Skeletal muscle cell (primary cell): Measurements from ENCODE around the gene DNAJC2.

Experiments
- DNase-seq: peaks from one replicate; pipeline ENCODE4 v3.0.0-alpha.2; 2010; ENCODE audit warnings: low read depth
- H3K4me3 ChIP-seq: 2 replicates; pipeline ENCODE4 v1.5.1; 2011; ENCODE audit warnings: low read depth, mild to moderate bottlenecking, control low read depth, low read length, moderate library complexity

DNAJC2 gene, protein sequence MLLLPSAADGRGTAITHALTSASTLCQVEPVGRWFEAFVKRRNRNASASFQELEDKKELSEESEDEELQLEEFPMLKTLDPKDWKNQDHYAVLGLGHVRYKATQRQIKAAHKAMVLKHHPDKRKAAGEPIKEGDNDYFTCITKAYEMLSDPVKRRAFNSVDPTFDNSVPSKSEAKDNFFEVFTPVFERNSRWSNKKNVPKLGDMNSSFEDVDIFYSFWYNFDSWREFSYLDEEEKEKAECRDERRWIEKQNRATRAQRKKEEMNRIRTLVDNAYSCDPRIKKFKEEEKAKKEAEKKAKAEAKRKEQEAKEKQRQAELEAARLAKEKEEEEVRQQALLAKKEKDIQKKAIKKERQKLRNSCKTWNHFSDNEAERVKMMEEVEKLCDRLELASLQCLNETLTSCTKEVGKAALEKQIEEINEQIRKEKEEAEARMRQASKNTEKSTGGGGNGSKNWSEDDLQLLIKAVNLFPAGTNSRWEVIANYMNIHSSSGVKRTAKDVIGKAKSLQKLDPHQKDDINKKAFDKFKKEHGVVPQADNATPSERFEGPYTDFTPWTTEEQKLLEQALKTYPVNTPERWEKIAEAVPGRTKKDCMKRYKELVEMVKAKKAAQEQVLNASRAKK

DNA sequence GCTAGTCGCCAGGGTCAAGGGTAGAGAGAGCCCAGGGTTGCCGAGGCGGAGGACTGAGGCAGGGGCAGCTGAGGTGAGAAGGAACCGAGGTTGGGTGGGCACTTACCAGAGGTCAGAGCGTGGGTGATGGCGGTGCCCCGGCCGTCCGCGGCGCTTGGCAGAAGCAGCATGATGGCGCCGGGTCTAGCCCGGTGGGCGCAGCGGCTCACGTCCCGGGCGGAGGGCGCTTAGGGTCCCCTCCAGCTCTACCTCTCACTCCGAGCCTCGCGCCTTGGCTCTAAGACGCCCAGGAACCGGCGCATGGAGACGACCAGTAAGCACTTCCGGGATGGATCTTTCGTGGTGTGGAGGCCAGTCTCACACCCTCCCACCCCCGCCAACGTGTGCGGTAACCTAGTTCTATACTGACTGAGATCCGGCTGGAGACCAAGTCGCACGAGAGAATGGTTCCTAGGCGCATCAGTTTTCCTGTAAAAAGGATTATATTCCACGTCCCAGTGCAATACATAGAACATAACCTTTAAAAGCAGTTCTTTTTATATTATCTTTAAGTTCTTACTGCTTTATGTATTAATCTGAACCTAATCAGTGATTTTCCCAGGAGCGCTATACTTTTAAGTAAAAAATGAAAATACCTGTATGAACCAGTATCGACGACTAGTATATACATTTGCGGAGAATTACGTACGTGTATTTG is at the start of gene DNAJC2:
DNAJC2 (minus strand) TSS at position 315 of the 697 bp plus-strand sequence; CDS start at position 170, 145 bp downstream.
- DNase-seq, result peak; percentile 84
- peak within 1 kb of the TSS; percentile 95 for H3K4me3 ChIP-seq

DNA sequence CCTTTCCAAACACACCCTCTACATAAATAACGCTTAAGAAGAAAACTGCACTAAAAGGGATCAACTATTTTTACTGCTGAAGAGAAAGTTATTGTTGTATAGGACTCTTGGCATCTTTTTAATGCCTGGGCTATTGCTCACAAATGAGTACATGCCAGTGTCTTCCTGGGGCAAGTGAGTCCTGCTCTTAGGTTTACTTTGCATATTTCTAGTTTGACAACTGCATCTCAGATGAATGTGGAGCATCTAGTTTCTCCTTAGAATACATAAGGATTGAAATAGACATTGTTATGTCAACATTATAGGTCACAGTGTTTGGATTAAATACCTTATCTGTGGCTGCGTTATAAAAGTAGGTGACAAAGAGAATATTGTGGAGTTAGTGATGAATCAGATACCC is 47.4 kb upstream of the DNAJC2 start:
- no peak overlapping the region for H3K4me3 ChIP-seq
- no peak for DNase-seq

DNA sequence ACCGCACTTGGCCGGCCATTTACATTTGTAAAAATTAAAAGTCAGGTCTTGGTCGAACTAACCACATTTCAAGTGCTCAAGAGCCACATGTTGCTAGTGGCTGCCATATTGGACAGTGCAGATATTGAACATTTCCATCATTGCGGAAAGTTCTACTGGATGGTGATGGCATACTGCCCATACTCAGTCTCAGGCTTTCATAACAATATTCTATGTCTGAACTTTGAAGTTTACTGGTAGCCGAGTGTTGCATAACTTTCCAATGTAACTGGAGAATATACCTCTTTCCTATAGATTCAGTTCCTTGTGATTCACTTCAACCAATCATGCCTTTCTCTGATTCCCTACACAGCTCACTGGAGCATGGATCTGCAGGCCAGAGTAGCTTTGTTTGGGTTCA is 46.6 kb upstream of the DNAJC2 start:
- no peak for DNase-seq
- H3K4me3 ChIP-seq, result no peak overlapping the region

DNA sequence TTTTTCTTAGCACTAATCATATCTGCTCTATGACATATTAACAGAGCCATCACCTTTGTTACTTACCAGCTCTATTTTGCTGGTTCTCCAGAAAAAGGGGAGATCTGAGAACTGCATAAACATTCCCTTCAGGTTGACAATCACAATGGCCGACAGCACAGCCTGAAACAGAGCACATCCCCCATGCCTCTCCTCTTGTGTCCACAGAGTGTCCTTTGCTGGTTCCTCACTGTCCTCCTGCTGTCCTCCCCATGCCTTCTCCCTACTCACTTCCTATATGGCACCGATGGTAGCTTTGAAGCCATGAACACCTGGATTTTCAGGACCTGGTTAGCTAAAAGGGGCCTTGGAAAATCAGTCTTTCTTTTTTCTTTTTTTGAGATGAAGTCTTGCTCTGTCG is 44.7 kb upstream of the DNAJC2 start:
- no peak overlapping the region for H3K4me3 ChIP-seq
- DNase-seq, result no peak

DNA sequence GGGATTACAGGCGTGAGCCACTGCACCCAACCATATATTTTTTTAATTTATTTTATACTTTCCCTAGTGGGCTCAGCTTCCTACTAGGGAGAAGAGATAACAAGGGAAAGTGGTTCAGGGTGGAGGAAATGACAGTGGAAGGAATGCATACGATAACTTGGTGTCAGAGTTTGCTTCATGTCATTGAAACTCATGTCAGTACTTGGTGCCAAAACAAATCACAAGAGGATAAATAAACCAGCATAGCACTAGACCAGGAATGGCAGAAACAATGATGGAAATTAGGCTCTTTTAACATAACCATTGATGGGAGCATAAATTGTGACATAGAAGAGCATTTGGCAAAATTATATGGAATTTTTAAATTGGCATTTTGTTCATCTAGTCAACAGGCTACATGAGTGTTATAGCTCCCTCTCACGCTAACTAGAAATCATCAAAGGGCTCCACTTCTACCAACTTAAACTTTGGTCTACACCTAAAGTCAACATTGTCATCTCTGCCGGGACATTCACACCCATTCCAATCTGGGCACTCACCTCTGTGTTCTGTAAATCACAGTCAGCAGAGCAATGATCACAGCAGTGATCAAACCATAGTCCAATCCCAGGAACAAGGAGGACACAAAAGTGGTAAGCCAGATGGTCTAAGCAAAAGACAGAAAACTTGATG is 44.0 kb upstream of the DNAJC2 start:
- DNase-seq, result no peak
- no peak overlapping the region for H3K4me3 ChIP-seq

DNA sequence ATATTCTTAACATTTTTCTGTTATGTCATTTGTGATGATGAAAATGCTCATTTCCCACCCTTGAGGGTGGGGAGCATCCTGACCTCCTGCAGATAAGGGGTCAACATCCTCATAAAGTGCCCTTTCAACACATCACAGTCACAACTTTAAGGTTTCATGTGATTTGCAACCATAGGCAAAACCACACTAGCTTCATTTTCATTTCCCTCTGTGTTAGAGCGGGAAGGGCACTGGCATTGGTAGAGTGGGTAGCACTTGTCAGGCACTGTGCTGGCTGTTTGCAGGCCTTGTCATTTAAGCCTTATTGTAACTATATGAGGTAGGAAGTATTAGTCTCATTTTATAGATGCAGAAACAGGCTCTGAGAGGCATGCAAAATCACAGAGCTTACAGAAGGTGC is 42.7 kb upstream of the DNAJC2 start:
- DNase-seq, result no peak
- H3K4me3 ChIP-seq, result no peak overlapping the region

DNA sequence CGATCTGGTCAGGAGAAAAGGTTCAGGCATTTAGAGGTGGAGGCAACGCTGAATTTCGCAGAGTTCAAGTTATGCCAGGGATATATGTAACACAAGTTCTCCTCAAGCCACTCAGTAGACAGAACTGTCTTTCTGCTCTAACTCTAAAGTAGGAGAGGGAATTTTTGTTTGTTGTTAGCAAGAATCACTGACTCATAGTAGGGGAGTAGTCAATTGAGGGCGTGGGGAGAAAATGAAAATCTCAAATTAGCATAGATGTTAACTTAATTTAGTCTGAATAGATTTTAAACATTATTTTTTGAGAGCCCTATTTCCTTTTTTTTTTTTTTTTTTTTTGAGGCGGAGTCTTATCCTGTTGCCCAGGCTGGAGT is 37.5 kb upstream of the DNAJC2 start:
- DNase-seq, result no peak
- H3K4me3 ChIP-seq, result no peak overlapping the region

DNA sequence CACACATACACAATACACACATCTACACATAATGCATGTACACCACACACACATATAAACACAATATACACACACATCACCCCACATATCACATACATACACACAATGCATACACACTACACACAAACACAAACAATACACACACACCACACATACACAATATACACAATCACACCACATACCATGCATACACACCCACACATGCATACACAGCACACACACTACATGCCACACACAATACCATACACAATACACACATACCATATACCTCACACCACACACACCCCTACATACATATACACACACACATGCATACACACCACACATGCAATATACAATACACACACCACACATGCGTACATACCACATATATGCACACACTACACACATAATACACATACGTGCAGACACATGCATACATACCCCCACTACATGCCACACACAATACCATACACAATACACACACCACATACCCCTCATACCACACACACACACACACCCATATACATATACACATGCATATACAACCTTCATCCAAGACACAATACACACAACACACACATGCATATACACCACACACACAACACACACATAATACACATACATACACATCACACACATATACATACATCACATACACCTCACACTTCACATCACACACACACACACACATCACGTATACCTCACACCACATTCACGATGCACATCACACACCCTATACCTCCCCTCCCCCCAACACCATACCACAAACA is 36.9 kb upstream of the DNAJC2 start:
- no peak overlapping the region for H3K4me3 ChIP-seq
- no peak for DNase-seq

DNA sequence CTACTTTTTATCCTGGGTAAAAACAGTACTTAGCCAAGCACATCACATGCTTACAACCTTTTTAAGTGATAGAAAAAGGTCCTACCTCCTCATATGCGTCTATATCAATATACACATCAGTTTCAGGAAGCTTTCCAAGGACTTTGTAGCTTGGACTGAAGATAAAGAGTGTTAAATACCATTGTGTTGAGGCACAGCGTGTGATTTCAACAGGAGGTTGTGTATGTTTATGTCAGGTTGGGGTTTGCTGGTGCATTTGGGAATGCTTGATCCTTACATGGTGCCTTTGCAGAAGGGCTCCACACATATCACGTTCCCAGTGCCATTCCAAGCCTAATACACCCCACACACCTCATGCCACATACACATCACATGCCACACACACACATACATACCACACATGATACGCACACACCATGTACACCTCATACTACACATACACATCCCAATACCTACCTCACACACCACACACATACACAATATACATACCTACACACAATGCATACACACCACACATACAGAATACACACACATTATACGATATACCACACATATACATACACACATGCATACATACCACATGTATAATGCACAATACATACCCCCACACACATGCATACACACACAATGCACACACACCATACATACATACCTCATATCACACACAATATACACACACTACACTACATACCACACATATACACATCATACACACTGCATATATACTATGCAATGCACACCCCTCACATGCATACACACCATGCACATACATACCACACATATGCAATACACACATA is 36.0 kb upstream of the DNAJC2 start:
- H3K4me3 ChIP-seq, result no peak overlapping the region
- no peak for DNase-seq

DNA sequence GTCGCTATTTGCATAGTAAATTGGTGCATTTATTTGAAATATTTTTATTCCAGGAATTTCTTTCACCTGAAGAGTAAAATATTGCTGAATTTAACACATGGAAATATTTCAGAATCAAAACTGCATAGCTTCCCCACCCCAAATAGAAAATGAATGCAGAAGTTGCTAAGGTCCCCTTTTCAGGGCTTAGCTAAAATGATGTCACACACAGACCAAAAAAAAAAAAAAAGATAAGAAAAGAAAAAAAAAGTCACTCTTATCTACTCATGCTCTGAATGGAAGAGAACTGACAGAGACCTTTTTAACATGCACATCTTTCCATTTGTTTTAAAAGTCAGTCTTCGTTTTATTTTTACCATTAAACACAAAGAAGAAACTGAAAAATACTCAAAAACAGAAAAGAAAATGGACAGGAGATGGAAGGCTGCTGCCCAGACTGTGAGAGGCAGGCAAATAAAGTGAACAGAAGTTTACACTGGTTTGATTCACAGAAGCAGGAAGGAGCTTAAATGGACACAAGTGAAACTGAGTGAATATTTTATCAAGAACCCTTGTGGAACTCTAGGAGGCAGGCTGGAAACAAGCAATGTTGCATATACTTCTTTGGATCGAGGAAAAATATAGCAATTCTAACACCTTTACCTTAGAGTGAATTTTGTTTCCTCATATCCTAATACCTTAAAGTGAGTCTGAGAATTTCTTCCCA is 34.9 kb upstream of the DNAJC2 start:
- no peak for DNase-seq
- no peak overlapping the region for H3K4me3 ChIP-seq

DNA sequence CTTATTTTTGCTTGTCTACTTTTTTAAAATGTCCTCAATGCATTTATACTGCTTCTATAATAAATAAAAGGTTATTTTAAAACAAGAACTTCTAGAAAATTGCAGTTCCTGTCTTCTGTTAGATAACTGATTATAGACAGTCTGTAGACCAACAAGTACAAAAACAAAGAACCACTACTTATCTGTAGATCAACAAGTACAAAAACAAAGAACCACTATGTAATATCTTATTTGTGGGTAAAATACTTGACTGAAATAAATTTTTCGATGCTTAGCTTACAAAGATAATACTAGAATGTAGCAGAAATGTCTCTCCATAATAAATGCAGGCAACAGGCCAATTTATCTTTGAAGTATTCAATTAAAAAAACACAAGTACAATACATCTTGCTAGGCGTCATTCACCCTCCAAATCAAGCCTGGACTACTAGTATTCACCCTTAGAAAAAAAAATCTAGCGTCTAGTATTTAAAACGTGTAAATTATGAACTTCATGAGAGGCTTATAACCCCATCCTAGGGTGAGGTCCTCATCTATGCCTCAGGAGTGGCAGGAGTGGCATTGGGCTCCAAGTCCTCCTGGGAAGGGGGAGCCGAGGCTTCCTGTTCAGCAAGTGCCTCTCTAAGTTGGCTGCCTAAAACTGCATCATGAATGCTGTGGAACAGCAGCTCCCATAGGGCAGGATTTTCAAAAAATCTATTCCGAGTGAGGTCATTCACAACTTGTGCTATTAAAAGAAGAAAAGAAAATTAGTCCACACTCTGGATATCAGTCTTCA is 29.5 kb upstream of the DNAJC2 start:
- no peak overlapping the region for H3K4me3 ChIP-seq

DNA sequence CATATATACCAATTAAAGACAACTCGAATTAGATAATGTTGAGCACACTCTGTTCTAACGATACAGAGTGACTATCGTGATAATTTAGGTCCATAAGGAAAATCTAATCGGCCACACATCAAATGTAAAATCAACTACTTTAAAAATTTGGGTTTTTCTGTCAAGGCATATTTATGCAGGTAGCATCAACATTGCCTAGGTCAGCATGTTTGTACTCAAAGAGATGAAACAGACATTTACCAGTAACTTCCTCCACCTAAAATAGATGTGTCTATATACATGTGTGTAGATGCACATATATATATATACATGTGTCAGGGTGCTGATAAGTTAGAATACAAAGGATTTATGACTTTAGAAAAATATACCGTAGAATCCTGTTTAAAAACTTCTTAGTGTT is 24.9 kb upstream of the DNAJC2 start:
- H3K4me3 ChIP-seq, result no peak overlapping the region
- DNase-seq, result no peak

More for the DNA sequence above, 29.5 kb upstream of the DNAJC2 start:
- DNase-seq, result no peak

DNA sequence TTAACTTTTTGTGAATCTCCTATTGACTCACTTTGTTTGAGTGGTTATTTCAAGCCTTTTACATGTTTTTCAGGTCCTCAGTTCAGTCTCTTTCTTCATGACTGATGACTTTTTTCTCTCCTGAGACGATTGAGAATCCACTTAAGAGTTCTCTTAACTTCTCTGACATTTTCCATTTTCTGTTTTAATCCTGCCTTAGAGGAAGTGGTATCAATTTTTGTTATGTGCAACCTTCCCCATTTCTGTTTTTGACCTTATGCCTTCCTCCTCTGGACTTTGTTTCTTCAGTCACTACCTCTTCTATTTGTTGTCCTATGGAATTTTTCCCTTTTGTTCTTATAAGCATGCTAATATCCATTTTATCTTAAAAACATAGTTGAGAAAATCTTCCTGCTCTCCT is 5.2 kb upstream of the DNAJC2 start:
- H3K4me3 ChIP-seq, result no peak overlapping the region
- no peak for DNase-seq

DNA sequence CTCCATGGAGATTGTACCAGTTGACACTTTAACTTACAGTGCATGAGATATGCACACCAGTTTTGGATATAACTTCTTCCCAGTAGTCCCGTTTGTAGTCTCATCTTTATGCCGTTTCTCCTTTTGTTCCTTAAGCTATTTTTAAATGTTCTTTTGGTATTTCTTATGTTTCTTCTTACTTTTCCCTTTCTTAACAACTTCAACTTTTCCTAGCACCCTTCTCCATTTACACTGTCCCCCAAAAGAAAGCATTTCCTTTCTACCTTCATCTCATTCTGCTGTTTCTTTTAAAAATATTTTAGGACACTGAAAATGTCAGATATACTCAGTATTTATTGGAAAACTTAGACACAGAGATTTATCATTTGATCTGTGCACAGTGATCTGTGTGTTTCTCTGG is 4.4 kb upstream of the DNAJC2 start:
- peak overlapping the region; percentile 90 for H3K4me3 ChIP-seq
- DNase-seq, result no peak

DNA sequence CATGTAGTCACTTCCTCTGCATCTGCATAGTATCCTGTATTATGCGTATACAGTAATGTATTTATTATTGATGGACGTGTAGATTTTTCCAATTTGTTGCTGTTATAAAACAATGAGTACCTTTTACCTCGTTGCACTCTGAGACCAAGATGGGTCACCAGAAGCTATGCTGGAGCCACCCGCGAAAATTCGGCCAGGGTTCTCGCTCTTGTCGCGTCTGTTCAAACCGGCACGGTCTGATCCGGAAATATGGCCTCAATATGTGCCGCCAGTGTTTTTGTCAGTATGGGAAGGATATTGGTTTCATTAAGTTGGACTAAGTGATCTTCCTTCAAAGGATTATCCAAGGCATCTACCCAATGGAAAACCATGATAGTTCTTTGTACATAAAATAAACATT is 3.9 kb upstream of the DNAJC2 start:
- DNase-seq, result no peak
- H3K4me3 ChIP-seq, result peak overlapping the region; percentile 90

DNA sequence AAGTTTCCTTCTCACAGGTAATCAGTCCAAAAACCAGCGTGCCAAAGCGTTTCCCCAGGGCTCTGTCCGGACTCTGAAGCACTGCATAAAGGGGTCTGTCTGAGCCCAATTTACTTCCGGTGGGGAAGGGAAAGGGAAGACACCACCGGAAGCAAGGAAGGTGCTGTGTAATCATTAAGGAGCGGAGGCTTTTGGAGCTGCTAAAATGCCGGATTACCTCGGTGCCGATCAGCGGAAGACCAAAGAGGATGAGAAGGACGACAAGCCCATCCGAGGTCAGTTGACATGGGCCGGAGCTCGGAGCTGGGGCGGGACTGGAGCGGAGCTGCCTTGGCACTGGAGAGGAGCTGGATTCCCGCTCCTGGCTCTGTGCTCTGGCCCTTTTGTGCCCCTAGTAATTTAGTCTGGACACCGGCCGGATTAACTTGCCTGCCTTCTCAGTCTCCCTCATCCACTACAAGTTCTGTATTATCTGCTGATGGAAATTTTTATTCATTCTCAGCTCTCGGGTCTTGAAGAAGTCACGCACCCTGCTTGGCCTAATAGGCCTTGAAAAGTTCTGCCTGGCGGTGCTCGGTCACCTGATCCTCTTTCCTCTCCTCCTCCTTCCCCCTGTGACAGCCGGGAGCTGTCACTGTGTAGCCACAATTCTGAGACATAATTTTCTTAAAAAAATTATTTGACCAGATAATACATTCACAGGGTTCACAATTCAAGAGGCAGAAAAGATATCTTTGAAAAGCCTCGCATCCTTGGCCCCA is 3.1 kb upstream of the DNAJC2 start, which contains the start of gene PSMC2:
PSMC2 (plus strand) TSS at position 137 of the 761 bp plus-strand sequence; CDS start at position 206, 69 bp downstream.
- peak within 1 kb of the TSS; percentile 90 for H3K4me3 ChIP-seq
- DNase-seq, result peak; percentile 75
